ENCODE results near the gene CNTN3. TPM values are rescaled to one million over a fixed set of nuclear protein-coding genes. Genes with fewer than 3 reads are reported as not detected.

Gene CNTN3
- total RNA-seq, 1 donor from 2014 or later = 2.2 TPM

DNA sequence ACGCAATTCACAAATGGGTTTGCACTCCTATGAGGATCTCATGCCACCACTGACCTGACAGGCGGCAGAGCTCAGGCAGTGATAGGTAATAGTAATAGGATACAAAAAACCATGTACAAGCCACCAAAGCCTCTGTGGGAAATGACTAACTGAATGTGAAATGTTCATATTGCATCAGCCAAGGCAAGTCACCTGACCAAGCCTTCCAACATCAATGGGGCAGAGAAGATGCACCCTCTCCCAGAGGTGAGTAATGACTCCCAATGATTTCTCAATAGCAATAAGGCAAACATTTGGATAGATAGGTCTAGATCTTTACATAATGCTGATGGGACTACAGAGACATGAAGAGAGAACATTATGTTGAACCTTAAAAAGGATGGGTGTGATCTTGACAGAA, 14.9 kb downstream of the CNTN3 start:
- H3K9me3 Mint-ChIP-seq (ENCODE audit: unreplicated experiment) = peaks cover 4% of the 10 kb centered on the region
- no peak overlapping the region for H3K27ac Mint-ChIP-seq (ENCODE audit: unreplicated experiment)
- H3K4me3 Mint-ChIP-seq (ENCODE audit: unreplicated experiment) = no peak overlapping the region
- H3K36me3 Mint-ChIP-seq (ENCODE audit: unreplicated experiment) = no peaks in the 10 kb centered on the region
- DNase-seq = no peak
- TF ChIP-seq, protein P1, sequence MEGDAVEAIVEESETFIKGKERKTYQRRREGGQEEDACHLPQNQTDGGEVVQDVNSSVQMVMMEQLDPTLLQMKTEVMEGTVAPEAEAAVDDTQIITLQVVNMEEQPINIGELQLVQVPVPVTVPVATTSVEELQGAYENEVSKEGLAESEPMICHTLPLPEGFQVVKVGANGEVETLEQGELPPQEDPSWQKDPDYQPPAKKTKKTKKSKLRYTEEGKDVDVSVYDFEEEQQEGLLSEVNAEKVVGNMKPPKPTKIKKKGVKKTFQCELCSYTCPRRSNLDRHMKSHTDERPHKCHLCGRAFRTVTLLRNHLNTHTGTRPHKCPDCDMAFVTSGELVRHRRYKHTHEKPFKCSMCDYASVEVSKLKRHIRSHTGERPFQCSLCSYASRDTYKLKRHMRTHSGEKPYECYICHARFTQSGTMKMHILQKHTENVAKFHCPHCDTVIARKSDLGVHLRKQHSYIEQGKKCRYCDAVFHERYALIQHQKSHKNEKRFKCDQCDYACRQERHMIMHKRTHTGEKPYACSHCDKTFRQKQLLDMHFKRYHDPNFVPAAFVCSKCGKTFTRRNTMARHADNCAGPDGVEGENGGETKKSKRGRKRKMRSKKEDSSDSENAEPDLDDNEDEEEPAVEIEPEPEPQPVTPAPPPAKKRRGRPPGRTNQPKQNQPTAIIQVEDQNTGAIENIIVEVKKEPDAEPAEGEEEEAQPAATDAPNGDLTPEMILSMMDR (IDR thresholded peaks at IDR 0.05; ENCODE audit: partially characterized antibody, unreplicated experiment) = no peak
- peaks cover 8% of the 10 kb centered on the region for H3K4me1 Mint-ChIP-seq (ENCODE audit: low read depth, unreplicated experiment)
- peaks cover 2% of the 10 kb centered on the region for H3K27me3 Mint-ChIP-seq (ENCODE audit: unreplicated experiment)

DNA sequence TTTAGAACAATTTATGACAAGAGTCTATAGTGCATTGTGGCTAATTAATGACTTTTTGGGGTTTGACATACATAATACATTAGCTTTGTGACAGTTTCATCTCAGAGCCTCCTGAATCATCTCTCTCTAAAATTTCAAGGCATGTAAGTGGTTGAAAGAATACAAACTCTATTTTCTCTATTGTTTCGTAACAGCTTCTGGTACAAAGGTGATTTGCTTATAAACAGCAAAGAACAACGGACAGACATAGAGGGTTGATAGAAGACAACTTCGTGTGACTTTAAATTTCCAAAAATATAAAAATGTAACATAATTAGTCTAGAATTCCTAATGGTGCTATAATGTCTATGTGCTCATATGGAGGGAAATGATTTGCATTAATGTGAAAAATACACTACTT, 21.3 kb downstream of the CNTN3 start:
- H3K27ac Mint-ChIP-seq (ENCODE audit: unreplicated experiment) = no peak overlapping the region
- peaks cover 4% of the 10 kb centered on the region for H3K9me3 Mint-ChIP-seq (ENCODE audit: unreplicated experiment)
- H3K4me1 Mint-ChIP-seq (ENCODE audit: low read depth, unreplicated experiment) = peaks cover 8% of the 10 kb centered on the region
- TF ChIP-seq, protein P1 (IDR thresholded peaks at IDR 0.05; ENCODE audit: partially characterized antibody, unreplicated experiment) = no peak
- no peaks in the 10 kb centered on the region for H3K36me3 Mint-ChIP-seq (ENCODE audit: unreplicated experiment)
- no peaks in the 10 kb centered on the region for H3K27me3 Mint-ChIP-seq (ENCODE audit: unreplicated experiment)
- DNase-seq = no peak
- H3K4me3 Mint-ChIP-seq (ENCODE audit: unreplicated experiment) = no peak overlapping the region

- TF ChIP-seq, protein P1 (IDR thresholded peaks at IDR 0.05; ENCODE audit: partially characterized antibody, unreplicated experiment) = no peak
- Mint-ChIP-seq H3K27me3 (ENCODE audit: unreplicated experiment) (no peaks in the 10 kb centered on the region), H3K27ac (ENCODE audit: unreplicated experiment) (no peak overlapping the region), H3K36me3 (ENCODE audit: unreplicated experiment) (no peaks in the 10 kb centered on the region), H3K9me3 (ENCODE audit: unreplicated experiment) (peaks cover 4% of the 10 kb centered on the region), H3K4me3 (ENCODE audit: unreplicated experiment) (no peak overlapping the region), H3K4me1 (ENCODE audit: low read depth, unreplicated experiment) (peaks cover 5% of the 10 kb centered on the region)
- no peak for DNase-seq
Measured at GRCh38 chr3:74592359-74592758, 22.1 kb downstream of the CNTN3 start.

DNA sequence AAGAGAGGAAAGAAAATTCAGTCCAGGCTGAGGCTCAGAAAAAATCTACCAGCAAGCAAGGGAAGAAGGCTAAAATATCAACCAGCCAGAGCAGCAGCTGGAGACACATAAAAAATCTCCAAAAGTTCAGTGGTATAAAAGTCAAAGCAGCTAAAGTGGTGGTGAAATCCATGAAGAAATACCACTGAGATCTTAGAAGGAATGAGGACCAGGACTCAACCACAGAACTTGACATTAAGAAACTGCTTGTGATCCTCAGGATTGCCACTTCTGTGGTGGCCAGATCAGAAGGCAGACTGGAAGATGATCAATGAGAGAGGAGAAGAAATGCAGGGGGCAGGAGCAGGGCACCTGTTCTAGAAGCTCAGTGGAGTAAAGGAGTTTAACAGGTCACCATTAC, 22.5 kb downstream of the CNTN3 start:
- Mint-ChIP-seq H3K27ac (ENCODE audit: unreplicated experiment) (no peak overlapping the region), H3K36me3 (ENCODE audit: unreplicated experiment) (no peaks in the 10 kb centered on the region), H3K9me3 (ENCODE audit: unreplicated experiment) (peaks cover 4% of the 10 kb centered on the region), H3K4me3 (ENCODE audit: unreplicated experiment) (no peak overlapping the region), H3K4me1 (ENCODE audit: low read depth, unreplicated experiment) (peaks cover 2% of the 10 kb centered on the region), H3K27me3 (ENCODE audit: unreplicated experiment) (no peaks in the 10 kb centered on the region)
- TF ChIP-seq, protein P1 (IDR thresholded peaks at IDR 0.05; ENCODE audit: partially characterized antibody, unreplicated experiment) = no peak
- no peak for DNase-seq

DNA sequence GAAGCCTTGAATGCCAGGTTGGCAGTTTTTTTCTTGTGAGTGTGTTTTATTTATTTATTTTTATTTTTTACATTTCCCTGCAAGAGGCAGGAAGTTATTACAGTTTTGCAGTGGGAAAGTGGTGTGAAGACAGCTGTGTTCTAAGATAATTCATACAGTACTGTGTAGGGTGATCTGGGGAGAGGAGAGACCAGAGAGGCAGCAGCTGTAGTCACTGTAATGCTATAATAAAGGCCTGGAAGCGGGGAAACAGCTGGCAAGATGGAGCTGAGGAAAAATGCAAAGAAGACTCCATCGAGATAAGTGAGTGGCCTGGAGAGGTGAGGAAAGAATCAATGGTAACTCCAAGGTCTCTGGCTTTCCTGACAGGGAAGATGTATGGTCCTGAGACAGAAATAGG, 23.1 kb downstream of the CNTN3 start:
- Mint-ChIP-seq H3K36me3 (ENCODE audit: unreplicated experiment) (no peaks in the 10 kb centered on the region), H3K4me3 (ENCODE audit: unreplicated experiment) (no peak overlapping the region), H3K9me3 (ENCODE audit: unreplicated experiment) (peaks cover 3% of the 10 kb centered on the region), H3K4me1 (ENCODE audit: low read depth, unreplicated experiment) (peaks cover 2% of the 10 kb centered on the region), H3K27me3 (ENCODE audit: unreplicated experiment) (no peaks in the 10 kb centered on the region), H3K27ac (ENCODE audit: unreplicated experiment) (no peak overlapping the region)
- DNase-seq = no peak
- TF ChIP-seq, protein P1 (IDR thresholded peaks at IDR 0.05; ENCODE audit: partially characterized antibody, unreplicated experiment) = no peak

Data from glutamatergic neuron (in vitro differentiated cells).